KMS-11 (cell line): ENCODE data around the gene EVC.

ENCODE experiments used
- H2AFZ ChIP-seq: fragments of 200-600 bp; sonication (generic); 2 replicates; pipeline ENCODE4 v1.6.1; 2016; ENCODE audit warnings: antibody characterized with exemption, mixed run types, low read depth
- H3K27ac ChIP-seq: fragments of 200-600 bp; sonication (generic); 2 replicates; pipeline ENCODE4 v1.6.1; 2016; ENCODE audit warnings: mild to moderate bottlenecking, mixed run types
- H3K27me3 ChIP-seq: fragments of 200-600 bp; sonication (generic); 2 replicates; pipeline ENCODE4 v1.6.1; 2017; ENCODE audit warnings: mild to moderate bottlenecking, low read depth, mixed run types, moderate library complexity; ENCODE audit not compliant: insufficient read depth
- H3K36me3 ChIP-seq: fragments of 200-600 bp; sonication (generic); 2 replicates; pipeline ENCODE4 v1.6.1; 2017; ENCODE audit warnings: mild to moderate bottlenecking, mixed run types; ENCODE audit not compliant: insufficient read depth
- H3K4me1 ChIP-seq: fragments of 200-600 bp; sonication (generic); 2 replicates; pipeline ENCODE4 v1.6.1; 2016; ENCODE audit warnings: mild to moderate bottlenecking, low read depth, mixed run types; ENCODE audit not compliant: poor library complexity, severe bottlenecking
- H3K4me2 ChIP-seq: fragments of 200-600 bp; sonication (generic); 2 replicates; pipeline ENCODE4 v1.7.0; 2016; ENCODE audit warnings: mild to moderate bottlenecking, mixed run types
- H3K4me3 ChIP-seq: fragments of 200-600 bp; sonication (generic); IDR thresholded peaks from 2 replicates; pipeline ENCODE4 v1.6.1; 2017; ENCODE audit warnings: low read depth, low read length, mixed read lengths; ENCODE audit not compliant: insufficient read depth
- H3K79me2 ChIP-seq: fragments of 200-600 bp; sonication (generic); 2 replicates; pipeline ENCODE4 v1.6.1; 2016; ENCODE audit warnings: low read depth, mixed run types; ENCODE audit not compliant: insufficient read depth
- H3K9ac ChIP-seq: fragments of 200-600 bp; sonication (generic); 2 replicates; pipeline ENCODE4 v1.6.1; 2016; ENCODE audit warnings: mild to moderate bottlenecking, mixed run types
- H4K20me1 ChIP-seq: fragments of 200-600 bp; sonication (generic); 2 replicates; pipeline ENCODE4 v1.6.1; 2016; ENCODE audit warnings: mild to moderate bottlenecking, mixed run types; ENCODE audit not compliant: insufficient read depth
- CTCF ChIP-seq: fragments of 200-600 bp; sonication (generic); conservative IDR thresholded peaks from 2 replicates; pipeline ENCODE4 v1.6.1; 2017; ENCODE audit warnings: low read depth, mild to moderate bottlenecking, antibody characterized with exemption, low read length, moderate library complexity, mixed read lengths

EVC gene

GRCh38 chr4:5707366-5707765 is 3.6 kb upstream of the EVC start:
- Histone ChIP-seq H3K27me3 (no peaks in the 10 kb centered on the region), H3K27ac (no peak overlapping the region; the same call in 1 of the 2 replicates)

GRCh38 chr4:5707778-5708448 is 3.1 kb upstream of the EVC start:
- peak overlapping the region; percentile 54 for H2AFZ ChIP-seq
- no peaks in the 10 kb centered on the region for H3K27me3 ChIP-seq
- H4K20me1 ChIP-seq = no peaks in the 10 kb centered on the region
- peaks cover 76% of the 10 kb centered on the region for H3K4me1 ChIP-seq
- H3K9ac ChIP-seq = peak overlapping the region; percentile 83
- H3K36me3 ChIP-seq = no peaks in the 10 kb centered on the region
- no peaks in the 10 kb centered on the region; the same call in 1 of the 2 replicates for H3K79me2 ChIP-seq
- peak overlapping the region; percentile 57 for H3K27ac ChIP-seq
- peak overlapping the region; percentile 66 for H3K4me2 ChIP-seq
- peak overlapping the region; percentile 42 for H3K4me3 ChIP-seq
- TF ChIP-seq CTCF = no peak

More at GRCh38 chr4:5707366-5707765, 3.6 kb upstream of the EVC start:
- Histone ChIP-seq H3K9ac (peak overlapping the region; percentile 83; the same call in 1 of the 2 replicates), H3K4me2 (peak overlapping the region; percentile 66), H2AFZ (no peak overlapping the region), H3K36me3 (no peaks in the 10 kb centered on the region), H4K20me1 (no peaks in the 10 kb centered on the region), H3K4me1 (peaks cover 72% of the 10 kb centered on the region), H3K79me2 (no peaks in the 10 kb centered on the region; the same call in 1 of the 2 replicates), H3K4me3 (peak overlapping the region; percentile 42)
- TF ChIP-seq CTCF = no peak

GRCh38 chr4:5708449-5709206 is 2.4 kb upstream of the EVC start, which contains the start of gene EVC2:
Gene EVC2 (minus strand): TSS chr4:5708559. CDS start chr4:5708513, 46 bp downstream.
- H3K79me2 ChIP-seq = no peaks in the 10 kb centered on the region; the same call in 1 of the 2 replicates
- peak within 1 kb of the TSS; percentile 54 for H2AFZ ChIP-seq
- peak within 1 kb of the TSS; percentile 69 for H3K27ac ChIP-seq
- peak within 1 kb of the TSS; percentile 83 for H3K9ac ChIP-seq
- no peaks in the 10 kb centered on the region for H3K27me3 ChIP-seq
- H3K4me2 ChIP-seq = peak within 1 kb of the TSS; percentile 66
- no peak for TF ChIP-seq CTCF
- no peaks in the 10 kb centered on the region for H4K20me1 ChIP-seq
- peak within 1 kb of the TSS; percentile 42 for H3K4me3 ChIP-seq
- no peaks in the 10 kb centered on the region for H3K36me3 ChIP-seq
- H3K4me1 ChIP-seq = peaks cover 77% of the 10 kb centered on the region

GRCh38 chr4:5709207-5709575 is 1.8 kb upstream of the EVC start:
- Histone ChIP-seq H3K27me3 (no peaks in the 10 kb centered on the region), H3K4me3 (no peak overlapping the region), H4K20me1 (no peaks in the 10 kb centered on the region), H3K4me2 (peak overlapping the region; percentile 15; the same call in 1 of the 2 replicates), H3K27ac (peak overlapping the region; percentile 69; the same call in 1 of the 2 replicates), H3K79me2 (peaks cover 3% of the 10 kb centered on the region; the same call in 1 of the 2 replicates), H3K36me3 (no peaks in the 10 kb centered on the region), H3K9ac (no peak overlapping the region; the same call in 1 of the 2 replicates), H2AFZ (no peak overlapping the region), H3K4me1 (peaks cover 77% of the 10 kb centered on the region)
- TF ChIP-seq CTCF = no peak
